Gastroesophageal sphincter (tissue), 4 donors: ENCODE data around the gene COL6A2. TPM values are rescaled to one million over a fixed set of nuclear protein-coding genes. Genes with fewer than 3 reads are reported as not detected.
"Not testable (repeated sequence)": the region's sequence is repeated elsewhere in the genome, so short reads cannot be mapped to it uniquely, and the experiment has no call there.

Experiments
- ATAC-seq: fragments of 150-250 bp; one replicate; pipeline ENCODE4 v1.9.1; 2016; ENCODE audit warnings: mild to moderate bottlenecking, moderate library complexity
- H3K27ac ChIP-seq, 4 donors: fragments of 200-600 bp; sonication (generic) in 3 of 4; 1 replicate in 3 of 4; 2 replicates in 1 of 4; pipeline ENCODE4 v1.5.1; 2016 to 2019
- H3K27me3 ChIP-seq: fragments of 200-600 bp; sonication (generic); one replicate; pipeline ENCODE4 v1.5.1; 2019
- H3K36me3 ChIP-seq, 2 donors: fragments of 200-600 bp; sonication (generic); one replicate each; pipeline ENCODE4 v1.5.1; 2019; ENCODE audit warnings: control low read depth in 1 of 2
- H3K4me1 ChIP-seq, 3 donors: fragments of 200-600 bp; sonication (generic); 1 replicate in 2 of 3; 2 replicates in 1 of 3; pipeline ENCODE4 v1.5.1; 2016 to 2019; ENCODE audit warnings: control low read depth in 2 of 3
- H3K4me3 ChIP-seq, 2 donors: fragments of 200-600 bp; sonication (generic); one replicate each; pipeline ENCODE4 v1.5.1; 2019; ENCODE audit warnings: mild to moderate bottlenecking in 1 of 2, moderate library complexity in 1 of 2
- H3K9me3 ChIP-seq, 3 donors: fragments of 200-600 bp; sonication (generic); one replicate each; pipeline ENCODE4 v1.5.1; 2017 to 2019; ENCODE audit warnings: control low read depth in 2 of 3
- EP300 ChIP-seq: sonication (generic); formaldehyde crosslinking; IDR thresholded peaks from one replicate; pipeline ENCODE4 v1.6.1; 2017; ENCODE audit warnings: antibody characterized with exemption, mild to moderate bottlenecking
- POLR2A ChIP-seq, 2 donors: fragments of 450-650 bp; IDR thresholded peaks; one replicate each; pipeline ENCODE4 v1.6.1; 2017; ENCODE audit warnings: antibody characterized with exemption in 2 of 2, mild to moderate bottlenecking in 2 of 2, moderate library complexity in 1 of 2
- POLR2AphosphoS5 ChIP-seq: sonication (generic); formaldehyde crosslinking; IDR thresholded peaks from one replicate; pipeline ENCODE4 v1.6.1; 2017; ENCODE audit warnings: antibody characterized with exemption
- WGBS, 2 donors: methylation state at CpG; one replicate each; pipeline ENCODE4 v1.1.5; 2018; ENCODE audit warnings: low coverage in 1 of 2; 5-methylcytosine and 5-hydroxymethylcytosine counted together
- total RNA-seq, 4 donors: library from RNA; depleted of rRNA; stranded (reverse); fragments of >200 nt; gene quantifications; one replicate each; pipeline ENCODE4 v1.1.0, GENCODE V29; 2016
- TF ChIP-seq, protein P1 (sequence below), 4 experiments: fragments of 200-600 bp in 2 of 4; fragments of 450-650 bp in 2 of 4; sonication (generic) in 1 of 4; IDR thresholded peaks; one replicate each; pipeline ENCODE4 v1.5.1; 2017 to 2019; ENCODE audit warnings: antibody characterized with exemption in 4 of 4, mild to moderate bottlenecking in 2 of 4, moderate library complexity in 2 of 4

Gene COL6A2
- total RNA-seq, 4 donors from 2014 or later, result 720 to 1,286 (median 1,215) TPM

GRCh38 chr21:46058431-46059145, 39.3 kb upstream of the COL6A2 start:
- 85 to 87% methylated on average over 6 to 9 of the region's 10 CpGs for WGBS, 2 donors
- Histone ChIP-seq H3K9me3 (peaks cover 0 to 13% (median 0%) of the 10 kb centered on the region in 3 donors), H3K4me1 (peaks cover 4 to 74% (median 39%) of the 10 kb centered on the region in 3 donors), H3K27me3 (no peaks in the 10 kb centered on the region), H3K27ac (peak overlapping the region in 3 of 4 donors; percentile 96 to 98 (median 97)), H3K4me3 (no peak overlapping the region), H3K36me3 (no peaks in the 10 kb centered on the region)
- ATAC-seq, result no peak
- TF ChIP-seq POLR2A (IDR thresholded peaks at IDR 0.05), result no peak
- TF ChIP-seq, protein P1, sequence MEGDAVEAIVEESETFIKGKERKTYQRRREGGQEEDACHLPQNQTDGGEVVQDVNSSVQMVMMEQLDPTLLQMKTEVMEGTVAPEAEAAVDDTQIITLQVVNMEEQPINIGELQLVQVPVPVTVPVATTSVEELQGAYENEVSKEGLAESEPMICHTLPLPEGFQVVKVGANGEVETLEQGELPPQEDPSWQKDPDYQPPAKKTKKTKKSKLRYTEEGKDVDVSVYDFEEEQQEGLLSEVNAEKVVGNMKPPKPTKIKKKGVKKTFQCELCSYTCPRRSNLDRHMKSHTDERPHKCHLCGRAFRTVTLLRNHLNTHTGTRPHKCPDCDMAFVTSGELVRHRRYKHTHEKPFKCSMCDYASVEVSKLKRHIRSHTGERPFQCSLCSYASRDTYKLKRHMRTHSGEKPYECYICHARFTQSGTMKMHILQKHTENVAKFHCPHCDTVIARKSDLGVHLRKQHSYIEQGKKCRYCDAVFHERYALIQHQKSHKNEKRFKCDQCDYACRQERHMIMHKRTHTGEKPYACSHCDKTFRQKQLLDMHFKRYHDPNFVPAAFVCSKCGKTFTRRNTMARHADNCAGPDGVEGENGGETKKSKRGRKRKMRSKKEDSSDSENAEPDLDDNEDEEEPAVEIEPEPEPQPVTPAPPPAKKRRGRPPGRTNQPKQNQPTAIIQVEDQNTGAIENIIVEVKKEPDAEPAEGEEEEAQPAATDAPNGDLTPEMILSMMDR (IDR thresholded peaks at IDR 0.05), result no peak
- TF ChIP-seq EP300, result no peak
- no peak for TF ChIP-seq POLR2AphosphoS5

GRCh38 chr21:46059195-46059594, 38.7 kb upstream of the COL6A2 start:
- H3K36me3 ChIP-seq, result no peaks in the 10 kb centered on the region
- ATAC-seq, result no peak
- H3K27me3 ChIP-seq, result no peaks in the 10 kb centered on the region
- peak overlapping the region in 3 of 4 donors; percentile 80 to 98 (median 97) for H3K27ac ChIP-seq
- peaks cover 4 to 68% (median 37%) of the 10 kb centered on the region in 3 donors for H3K4me1 ChIP-seq
- no peak overlapping the region for H3K4me3 ChIP-seq
- peaks cover 0 to 13% (median 0%) of the 10 kb centered on the region in 3 donors for H3K9me3 ChIP-seq
- 88 to 100% methylated on average over 3 to 5 of the region's 12 CpGs for WGBS, 2 donors
- TF ChIP-seq POLR2A (IDR thresholded peaks at IDR 0.05) (no peak), POLR2AphosphoS5 (no peak)

- peaks cover 4 to 64% (median 33%) of the 10 kb centered on the region in 3 donors for H3K4me1 ChIP-seq
- 94 to 95% methylated on average over 4 to 8 of the region's 21 CpGs for WGBS, 2 donors
- not testable (repeated sequence) for H3K4me3 ChIP-seq
Observed at GRCh38 chr21:46059711-46060455, 38.0 kb upstream of the COL6A2 start.

DNA sequence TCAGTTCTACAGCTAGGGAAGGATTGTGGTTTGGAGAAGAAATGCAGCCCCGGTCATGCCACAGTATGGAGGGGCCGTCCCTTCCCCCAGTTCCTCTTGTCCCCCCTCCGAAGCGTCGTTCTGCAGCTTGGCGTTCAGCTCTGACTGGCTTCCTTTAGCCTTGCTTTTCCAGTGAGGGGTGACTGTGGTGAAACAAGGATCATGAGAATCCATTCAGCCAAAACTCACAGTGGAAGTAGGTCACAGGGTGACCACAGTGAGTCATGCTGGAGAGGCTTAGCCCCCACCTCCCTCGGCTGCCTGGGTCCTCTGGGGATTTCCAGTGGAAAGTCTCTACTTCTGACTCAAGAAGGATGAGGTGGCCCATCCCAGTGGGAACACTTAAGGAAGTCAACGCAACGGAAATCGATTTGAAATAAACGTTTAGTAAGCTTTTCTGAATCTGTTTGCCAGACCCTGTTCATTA, 37.3 kb upstream of the COL6A2 start:
- H3K36me3 ChIP-seq, result no peaks in the 10 kb centered on the region
- no peak overlapping the region for H3K4me3 ChIP-seq
- H3K4me1 ChIP-seq, result peaks cover 4 to 64% (median 28%) of the 10 kb centered on the region in 3 donors
- H3K9me3 ChIP-seq, result peaks cover 0 to 13% (median 0%) of the 10 kb centered on the region in 3 donors
- peak overlapping the region; percentile 39 to 98 (median 88) for H3K27ac ChIP-seq
- H3K27me3 ChIP-seq, result no peaks in the 10 kb centered on the region
- WGBS, 2 donors, result 13 to 54% methylated on average over 6 to 7 of the region's 11 CpGs
- TF ChIP-seq, protein P1 (IDR thresholded peaks at IDR 0.05), result no peak
- TF ChIP-seq POLR2AphosphoS5 (peak; percentile 80), EP300 (no peak), POLR2A (IDR thresholded peaks at IDR 0.05) (no peak)
- ATAC-seq, result peak; percentile 66

More at GRCh38 chr21:46059711-46060455, 38.0 kb upstream of the COL6A2 start:
- peaks cover 0 to 13% (median 0%) of the 10 kb centered on the region in 3 donors for H3K9me3 ChIP-seq
- not testable (repeated sequence) for H3K36me3 ChIP-seq, ATAC-seq, H3K27me3 ChIP-seq
- peak overlapping the region; percentile 39 to 98 (median 88) for H3K27ac ChIP-seq

GRCh38 chr21:46061063-46061462, 36.8 kb upstream of the COL6A2 start:
- TF ChIP-seq, protein P1 (IDR thresholded peaks at IDR 0.05), result no peak
- no peak for TF ChIP-seq EP300
- no peak for TF ChIP-seq POLR2A (IDR thresholded peaks at IDR 0.05)
- no peak for TF ChIP-seq POLR2AphosphoS5
- Histone ChIP-seq H3K4me1 (peaks cover 6 to 64% (median 28%) of the 10 kb centered on the region in 3 donors), H3K4me3 (no peak overlapping the region), H3K36me3 (no peaks in the 10 kb centered on the region), H3K27me3 (no peaks in the 10 kb centered on the region), H3K9me3 (peaks cover 0 to 13% (median 0%) of the 10 kb centered on the region in 3 donors), H3K27ac (peak overlapping the region; percentile 24 to 98 (median 88))
- no peak for ATAC-seq
- WGBS, 2 donors, result 53 to 68% methylated on average over 4 to 5 of the region's 6 CpGs
